Stimulated activated CD8-positive, alpha-beta memory T cell treated with anti-CD3 and anti-CD28 coated beads, Interleukin-12 subunit alpha, Interleukin-12 subunit beta, amount 100 ng/mL, for 4 hours (primary cell): ENCODE data around the gene SYNPO2.
"Not testable (repeated sequence)": the region's sequence is repeated elsewhere in the genome, so short reads cannot be mapped to it uniquely, and the experiment has no call there.

Experiments
- DNase-seq: peaks from one replicate; pipeline ENCODE4 v3.0.0-alpha.2; 2020; ENCODE audit warnings: low read depth

SYNPO2 gene

GRCh38 chr4:119034276-119035008, 145.8 kb downstream of the SYNPO2 start:
- no peak for DNase-seq

- no peak for DNase-seq
These were observed 147.5 kb downstream of the SYNPO2 start for GRCh38 chr4:119035951-119036737.

GRCh38 chr4:119037709-119038108, 149.1 kb downstream of the SYNPO2 start:
- no peak for DNase-seq

GRCh38 chr4:119038116-119038841, 149.6 kb downstream of the SYNPO2 start:
- DNase-seq, result no peak

GRCh38 chr4:119039160-119039559, 150.5 kb downstream of the SYNPO2 start:
- DNase-seq, result no peak

- DNase-seq, result no peak
These were observed 151.1 kb downstream of the SYNPO2 start for GRCh38 chr4:119039779-119040178.

GRCh38 chr4:119040261-119040660, 151.6 kb downstream of the SYNPO2 start:
- no peak for DNase-seq

GRCh38 chr4:119040694-119041185, 152.1 kb downstream of the SYNPO2 start:
- DNase-seq, result no peak

GRCh38 chr4:119041396-119041795, 152.7 kb downstream of the SYNPO2 start:
- DNase-seq, result no peak

GRCh38 chr4:119041951-119042560, 153.4 kb downstream of the SYNPO2 start:
- DNase-seq, result no peak

GRCh38 chr4:119046263-119046662, 157.6 kb downstream of the SYNPO2 start:
- DNase-seq, result no peak

GRCh38 chr4:119047059-119047458, 158.4 kb downstream of the SYNPO2 start:
- not testable (repeated sequence) for DNase-seq

- DNase-seq, result no peak
These were observed 159.8 kb downstream of the SYNPO2 start for GRCh38 chr4:119048446-119048845.

GRCh38 chr4:119049342-119049741, 160.7 kb downstream of the SYNPO2 start:
- DNase-seq, result no peak

- no peak for DNase-seq
These were observed 162.0 kb downstream of the SYNPO2 start for GRCh38 chr4:119050527-119051090.

GRCh38 chr4:119053245-119053644, 164.6 kb downstream of the SYNPO2 start:
- DNase-seq, result no peak

GRCh38 chr4:119053997-119054396, 165.3 kb downstream of the SYNPO2 start:
- no peak for DNase-seq

GRCh38 chr4:119057417-119057816, 168.8 kb downstream of the SYNPO2 start:
- no peak for DNase-seq

GRCh38 chr4:119059221-119059620, 170.6 kb downstream of the SYNPO2 start:
- DNase-seq, result no peak

GRCh38 chr4:119067125-119067524, 178.5 kb downstream of the SYNPO2 start:
- not testable (repeated sequence) for DNase-seq

GRCh38 chr4:119067670-119068360, 179.2 kb downstream of the SYNPO2 start:
- not testable (repeated sequence) for DNase-seq
